CD4-positive, alpha-beta T cell treated with Interleukin-21 for 1 hour (primary cell): ENCODE results near the gene CD4.
"Not testable (repeated sequence)": the region's sequence is repeated elsewhere in the genome, so short reads cannot be mapped to it uniquely, and the experiment has no call there.

Experiments
- DNase-seq: peaks from one replicate; pipeline ENCODE4 v3.0.0-alpha.2; 2020

CD4 gene

GRCh38 chr12:6869049-6870021 lies 80.0 kb downstream of the CD4 start:
- peak; percentile 89 for DNase-seq

- not testable (repeated sequence) for DNase-seq
Measured at GRCh38 chr12:6870304-6870703, 81.0 kb downstream of the CD4 start.
